Measurements from ENCODE around the gene ILF3. TPM values are rescaled to one million over a fixed set of nuclear protein-coding genes. Genes with fewer than 3 reads are reported as not detected.

The ILF3 gene
- total and polyA plus RNA-seq, 2 of the 13 experiments (the other 11 are each of a cell fraction or from before 2014, with no cell fraction given): 120 to 173 TPM

DNA sequence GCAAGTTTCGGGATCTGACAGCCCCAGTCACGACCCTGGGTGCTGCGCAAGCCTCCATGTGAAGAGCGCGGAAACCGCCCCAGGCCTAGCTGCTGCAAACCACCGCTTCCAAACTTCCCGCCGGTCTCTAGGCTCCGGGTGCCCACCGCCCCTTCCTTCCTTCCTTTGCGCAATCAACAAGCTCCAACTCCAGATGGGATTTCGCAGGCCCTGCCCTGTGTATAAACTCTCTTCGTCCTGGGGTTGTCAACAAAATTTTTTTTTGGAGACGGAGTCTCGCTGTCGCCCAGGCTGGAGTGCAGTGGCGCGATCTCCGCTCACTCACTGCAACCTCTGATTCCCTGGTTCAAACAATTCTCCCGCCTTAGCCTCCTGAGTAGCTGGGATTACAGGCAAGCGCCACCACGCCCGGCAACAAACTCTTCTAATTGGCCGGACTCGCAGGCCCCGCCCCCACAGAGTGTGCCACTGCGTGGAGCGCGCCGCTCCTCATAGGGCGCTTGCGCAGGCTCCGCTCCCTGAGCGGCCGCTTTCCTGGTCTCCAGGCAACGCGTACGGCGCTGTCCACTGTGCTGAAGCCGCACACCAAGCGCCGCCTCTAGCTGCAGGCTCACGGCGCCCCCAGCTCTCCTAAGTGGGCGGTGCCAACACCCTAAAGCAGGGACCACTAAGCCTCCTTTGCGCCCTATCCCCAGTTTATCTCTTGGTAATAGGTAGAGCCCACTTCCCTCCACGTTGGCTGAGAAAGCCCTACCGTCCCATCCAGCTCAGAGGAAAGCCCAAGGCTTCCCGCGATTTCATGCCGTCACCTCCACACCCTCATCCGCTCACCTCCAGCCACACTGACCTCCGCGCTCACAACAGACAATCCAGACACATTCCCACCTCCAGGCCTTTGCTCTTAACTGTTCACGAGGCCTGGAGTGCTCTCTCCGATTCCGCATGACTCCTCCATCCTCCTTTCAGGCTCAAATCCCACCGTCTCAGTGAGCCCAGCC lies 41.6 kb downstream of the ILF3 start (continued):
- TF ChIP-seq, protein P1, sequence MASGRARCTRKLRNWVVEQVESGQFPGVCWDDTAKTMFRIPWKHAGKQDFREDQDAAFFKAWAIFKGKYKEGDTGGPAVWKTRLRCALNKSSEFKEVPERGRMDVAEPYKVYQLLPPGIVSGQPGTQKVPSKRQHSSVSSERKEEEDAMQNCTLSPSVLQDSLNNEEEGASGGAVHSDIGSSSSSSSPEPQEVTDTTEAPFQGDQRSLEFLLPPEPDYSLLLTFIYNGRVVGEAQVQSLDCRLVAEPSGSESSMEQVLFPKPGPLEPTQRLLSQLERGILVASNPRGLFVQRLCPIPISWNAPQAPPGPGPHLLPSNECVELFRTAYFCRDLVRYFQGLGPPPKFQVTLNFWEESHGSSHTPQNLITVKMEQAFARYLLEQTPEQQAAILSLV (CRISPR knock-in tag; IDR thresholded peaks at IDR 0.05; ENCODE audit: borderline replicate concordance): peak; percentile 81; the same call in 1 of the 2 replicates
- TF ChIP-seq ZNF724P (CRISPR knock-in tag; IDR thresholded peaks at IDR 0.05; ENCODE audit: borderline replicate concordance): no peak
- TF ChIP-seq ZNF672 (CRISPR knock-in tag; IDR thresholded peaks at IDR 0.05): no peak
- peak; percentile 95; the same call in 1 of the 2 replicates for TF ChIP-seq PRMT3 (CRISPR knock-in tag; IDR thresholded peaks at IDR 0.05; ENCODE audit: borderline replicate concordance, low read depth)
- TF ChIP-seq KLF6 (CRISPR knock-in tag; IDR thresholded peaks at IDR 0.05): peak; percentile 98
- TF ChIP-seq DNMT3B (CRISPR knock-in tag; conservative IDR thresholded peaks at IDR 0.05): peak; percentile 93; the same call in 1 of the 2 replicates
- TF ChIP-seq MATR3 (CRISPR knock-in tag; IDR thresholded peaks at IDR 0.05): no peak
- TF ChIP-seq CEBPB (IDR thresholded peaks at IDR 0.05; ENCODE audit: borderline replicate concordance, low read depth, low read length): 0 out of 2 replicates have a peak, but pooled peaks have one; percentile 37
- peak; percentile 98 for TF ChIP-seq NAIF1 (CRISPR knock-in tag; IDR thresholded peaks at IDR 0.05; ENCODE audit: borderline replicate concordance)
- no peak for TF ChIP-seq ZNF34 (CRISPR knock-in tag; IDR thresholded peaks at IDR 0.05; ENCODE audit: borderline replicate concordance)
- no peak; the same call in 1 of the 2 replicates for TF ChIP-seq CBFB (CRISPR knock-in tag; IDR thresholded peaks at IDR 0.05)
- TF ChIP-seq, protein P2, sequence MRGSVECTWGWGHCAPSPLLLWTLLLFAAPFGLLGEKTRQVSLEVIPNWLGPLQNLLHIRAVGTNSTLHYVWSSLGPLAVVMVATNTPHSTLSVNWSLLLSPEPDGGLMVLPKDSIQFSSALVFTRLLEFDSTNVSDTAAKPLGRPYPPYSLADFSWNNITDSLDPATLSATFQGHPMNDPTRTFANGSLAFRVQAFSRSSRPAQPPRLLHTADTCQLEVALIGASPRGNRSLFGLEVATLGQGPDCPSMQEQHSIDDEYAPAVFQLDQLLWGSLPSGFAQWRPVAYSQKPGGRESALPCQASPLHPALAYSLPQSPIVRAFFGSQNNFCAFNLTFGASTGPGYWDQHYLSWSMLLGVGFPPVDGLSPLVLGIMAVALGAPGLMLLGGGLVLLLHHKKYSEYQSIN (CRISPR knock-in tag; IDR thresholded peaks at IDR 0.05; ENCODE audit: borderline replicate concordance): 0 out of 2 replicates have a peak, but pooled peaks have one; percentile 67
- peak; percentile 95 for TF ChIP-seq IKZF4 (CRISPR knock-in tag; IDR thresholded peaks at IDR 0.05; ENCODE audit: borderline replicate concordance, low read depth, not compliant biosample characterization)
- TF ChIP-seq, protein P3, sequence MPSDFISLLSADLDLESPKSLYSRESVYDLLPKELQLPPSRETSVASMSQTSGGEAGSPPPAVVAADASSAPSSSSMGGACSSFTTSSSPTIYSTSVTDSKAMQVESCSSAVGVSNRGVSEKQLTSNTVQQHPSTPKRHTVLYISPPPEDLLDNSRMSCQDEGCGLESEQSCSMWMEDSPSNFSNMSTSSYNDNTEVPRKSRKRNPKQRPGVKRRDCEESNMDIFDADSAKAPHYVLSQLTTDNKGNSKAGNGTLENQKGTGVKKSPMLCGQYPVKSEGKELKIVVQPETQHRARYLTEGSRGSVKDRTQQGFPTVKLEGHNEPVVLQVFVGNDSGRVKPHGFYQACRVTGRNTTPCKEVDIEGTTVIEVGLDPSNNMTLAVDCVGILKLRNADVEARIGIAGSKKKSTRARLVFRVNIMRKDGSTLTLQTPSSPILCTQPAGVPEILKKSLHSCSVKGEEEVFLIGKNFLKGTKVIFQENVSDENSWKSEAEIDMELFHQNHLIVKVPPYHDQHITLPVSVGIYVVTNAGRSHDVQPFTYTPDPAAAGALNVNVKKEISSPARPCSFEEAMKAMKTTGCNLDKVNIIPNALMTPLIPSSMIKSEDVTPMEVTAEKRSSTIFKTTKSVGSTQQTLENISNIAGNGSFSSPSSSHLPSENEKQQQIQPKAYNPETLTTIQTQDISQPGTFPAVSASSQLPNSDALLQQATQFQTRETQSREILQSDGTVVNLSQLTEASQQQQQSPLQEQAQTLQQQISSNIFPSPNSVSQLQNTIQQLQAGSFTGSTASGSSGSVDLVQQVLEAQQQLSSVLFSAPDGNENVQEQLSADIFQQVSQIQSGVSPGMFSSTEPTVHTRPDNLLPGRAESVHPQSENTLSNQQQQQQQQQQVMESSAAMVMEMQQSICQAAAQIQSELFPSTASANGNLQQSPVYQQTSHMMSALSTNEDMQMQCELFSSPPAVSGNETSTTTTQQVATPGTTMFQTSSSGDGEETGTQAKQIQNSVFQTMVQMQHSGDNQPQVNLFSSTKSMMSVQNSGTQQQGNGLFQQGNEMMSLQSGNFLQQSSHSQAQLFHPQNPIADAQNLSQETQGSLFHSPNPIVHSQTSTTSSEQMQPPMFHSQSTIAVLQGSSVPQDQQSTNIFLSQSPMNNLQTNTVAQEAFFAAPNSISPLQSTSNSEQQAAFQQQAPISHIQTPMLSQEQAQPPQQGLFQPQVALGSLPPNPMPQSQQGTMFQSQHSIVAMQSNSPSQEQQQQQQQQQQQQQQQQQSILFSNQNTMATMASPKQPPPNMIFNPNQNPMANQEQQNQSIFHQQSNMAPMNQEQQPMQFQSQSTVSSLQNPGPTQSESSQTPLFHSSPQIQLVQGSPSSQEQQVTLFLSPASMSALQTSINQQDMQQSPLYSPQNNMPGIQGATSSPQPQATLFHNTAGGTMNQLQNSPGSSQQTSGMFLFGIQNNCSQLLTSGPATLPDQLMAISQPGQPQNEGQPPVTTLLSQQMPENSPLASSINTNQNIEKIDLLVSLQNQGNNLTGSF (CRISPR knock-in tag; IDR thresholded peaks at IDR 0.05): peak; percentile 91; the same call in 1 of the 2 replicates
- TF ChIP-seq POGZ (CRISPR knock-in tag; IDR thresholded peaks at IDR 0.05): no peak
- peak; percentile 77 for TF ChIP-seq HOXA3 (CRISPR knock-in tag; IDR thresholded peaks at IDR 0.05)
- peak; percentile 75; the same call in 1 of the 2 replicates for TF ChIP-seq SNAI1 (CRISPR knock-in tag; IDR thresholded peaks at IDR 0.05; ENCODE audit: borderline replicate concordance)
- no peak for TF ChIP-seq KLF9 (CRISPR knock-in tag; IDR thresholded peaks at IDR 0.05; ENCODE audit: low read depth)
- TF ChIP-seq ZNF3 (CRISPR knock-in tag; IDR thresholded peaks at IDR 0.05): peak; percentile 55; the same call in 1 of the 2 replicates
- 0 out of 2 replicates have a peak, but pooled peaks have one; percentile 14 for TF ChIP-seq ZC3H13 (CRISPR knock-in tag; IDR thresholded peaks at IDR 0.05)
- peak; percentile 46 for TF ChIP-seq ELF1 (CRISPR knock-in tag; IDR thresholded peaks at IDR 0.05)
- TF ChIP-seq FOXK1 (CRISPR knock-in tag; IDR thresholded peaks at IDR 0.05; ENCODE audit: borderline replicate concordance, low read depth): peak; percentile 83

All from HepG2 (cell line).